WTC11 (cell line): ENCODE measurements around the gene PLCG2.

Source experiments
- FOXJ3 ChIP-seq: sonication (generic); formaldehyde crosslinking; IDR thresholded peaks from 2 replicates; pipeline ENCODE4 v1.9.0; 2021; ENCODE audit warnings: missing genetic modification reagents, mild to moderate bottlenecking, borderline replicate concordance
- TCF7 ChIP-seq: sonication (generic); formaldehyde crosslinking; IDR thresholded peaks from 2 replicates; pipeline ENCODE4 v1.8.0; 2022; ENCODE audit warnings: mild to moderate bottlenecking, low read depth, missing genetic modification reagents, moderate library complexity
- ZNF671 ChIP-seq: fragments of 250-450 bp; sonication (Bioruptor Pico); IDR thresholded peaks from 2 replicates; pipeline ENCODE4 v1.8.0; 2021; ENCODE audit warnings: mild to moderate bottlenecking
- TF ChIP-seq, protein P1 (sequence below): fragments of 200-600 bp; IDR thresholded peaks from 2 replicates; pipeline ENCODE4 v1.8.0; 2022; ENCODE audit warnings: antibody characterized with exemption

DNA sequence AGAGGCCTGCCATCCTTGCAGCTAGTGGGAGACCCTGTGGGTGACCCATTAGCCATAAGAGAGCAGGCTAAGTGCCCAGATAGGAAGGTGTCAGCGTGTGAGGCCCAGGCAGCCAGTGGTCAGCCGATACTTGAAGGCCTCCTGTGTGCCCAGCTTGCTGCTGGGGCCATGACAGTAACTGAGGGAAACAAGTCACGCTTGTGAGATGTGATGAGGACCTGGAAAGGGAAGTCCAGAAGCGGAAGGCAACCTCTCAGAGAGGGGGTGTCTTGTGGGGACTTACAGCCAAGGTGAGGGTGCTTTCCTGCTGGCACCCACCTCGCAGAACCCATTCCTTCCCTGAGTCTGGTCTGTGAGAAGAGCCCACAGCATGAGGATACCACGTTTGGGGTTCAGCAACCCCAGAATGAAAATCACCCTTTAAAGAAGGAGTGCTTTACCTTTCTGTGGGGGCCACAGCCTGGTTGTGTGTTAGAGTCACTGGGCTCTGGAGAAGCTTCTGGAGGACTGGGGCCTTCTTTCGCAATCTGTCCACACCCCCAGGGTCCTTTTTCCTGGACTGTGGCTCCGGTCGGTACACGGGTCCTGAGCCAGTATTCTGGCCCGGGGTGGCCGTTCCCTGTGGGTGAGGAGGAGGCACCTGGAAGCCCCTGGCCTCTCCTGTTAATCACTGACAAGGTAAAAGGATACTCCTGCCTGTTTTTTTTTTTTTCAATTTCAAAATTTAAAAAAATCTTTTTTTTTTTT is 53.9 kb downstream of the PLCG2 start:
- TF ChIP-seq, protein P1, sequence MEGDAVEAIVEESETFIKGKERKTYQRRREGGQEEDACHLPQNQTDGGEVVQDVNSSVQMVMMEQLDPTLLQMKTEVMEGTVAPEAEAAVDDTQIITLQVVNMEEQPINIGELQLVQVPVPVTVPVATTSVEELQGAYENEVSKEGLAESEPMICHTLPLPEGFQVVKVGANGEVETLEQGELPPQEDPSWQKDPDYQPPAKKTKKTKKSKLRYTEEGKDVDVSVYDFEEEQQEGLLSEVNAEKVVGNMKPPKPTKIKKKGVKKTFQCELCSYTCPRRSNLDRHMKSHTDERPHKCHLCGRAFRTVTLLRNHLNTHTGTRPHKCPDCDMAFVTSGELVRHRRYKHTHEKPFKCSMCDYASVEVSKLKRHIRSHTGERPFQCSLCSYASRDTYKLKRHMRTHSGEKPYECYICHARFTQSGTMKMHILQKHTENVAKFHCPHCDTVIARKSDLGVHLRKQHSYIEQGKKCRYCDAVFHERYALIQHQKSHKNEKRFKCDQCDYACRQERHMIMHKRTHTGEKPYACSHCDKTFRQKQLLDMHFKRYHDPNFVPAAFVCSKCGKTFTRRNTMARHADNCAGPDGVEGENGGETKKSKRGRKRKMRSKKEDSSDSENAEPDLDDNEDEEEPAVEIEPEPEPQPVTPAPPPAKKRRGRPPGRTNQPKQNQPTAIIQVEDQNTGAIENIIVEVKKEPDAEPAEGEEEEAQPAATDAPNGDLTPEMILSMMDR: no peak
- no peak for TF ChIP-seq FOXJ3
- TF ChIP-seq ZNF671 (CRISPR knock-in tag): no peak
- TF ChIP-seq TCF7 (CRISPR knock-in tag): no peak
